HepG2 (cell line): ENCODE measurements around the gene PLXNA3. TPM values are rescaled to one million over a fixed set of nuclear protein-coding genes. Genes with fewer than 3 reads are reported as not detected.
A peak's percentile ranks its signal among the peaks of the same experiment; 100 is the strongest.

Source experiments
- DPF2 ChIP-seq: sonication (generic); formaldehyde crosslinking; IDR thresholded peaks from 2 replicates; pipeline ENCODE4 v1.4.0; 2020; ENCODE audit warnings: mild to moderate bottlenecking, low read depth, missing genetic modification reagents, borderline replicate concordance
- HOXA3 ChIP-seq: sonication (generic); formaldehyde crosslinking; IDR thresholded peaks from 2 replicates; pipeline ENCODE4 v1.5.0; 2020; ENCODE audit warnings: missing genetic modification reagents
- MYC ChIP-seq: sonication (generic); formaldehyde crosslinking; IDR thresholded peaks from 2 replicates; pipeline ENCODE4 v1.9.0; 2021; ENCODE audit warnings: missing genetic modification reagents, borderline replicate concordance
- NFIB ChIP-seq: sonication (generic); formaldehyde crosslinking; IDR thresholded peaks from 2 replicates; pipeline ENCODE4 v1.9.0; 2021; ENCODE audit warnings: missing genetic modification reagents, mild to moderate bottlenecking, borderline replicate concordance
- RELA ChIP-seq: sonication (generic); formaldehyde crosslinking; IDR thresholded peaks from 2 replicates; pipeline ENCODE4 v1.4.0; 2020; ENCODE audit warnings: missing genetic modification reagents
- SAP130 ChIP-seq: IDR thresholded peaks from 2 replicates; pipeline ENCODE4 v1.6.1; 2016; ENCODE audit warnings: low read depth
- SOX13 ChIP-seq, 3 experiments: fragments of 450-650 bp in 1 of 3; sonication (generic) in 1 of 3; formaldehyde crosslinking in 1 of 3; IDR thresholded peaks in 2 of 3; conservative IDR thresholded peaks in 1 of 3; 2 replicates each; pipeline versions ENCODE4 v1.5.0 to v1.6.1; 2016 to 2020; ENCODE audit warnings: antibody characterized with exemption in 1 of 3, mild to moderate bottlenecking in 1 of 3, missing compliant biosample characterization in 1 of 3, missing genetic modification reagents in 1 of 3, moderate library complexity in 1 of 3
- SP5 ChIP-seq: IDR thresholded peaks from 2 replicates; pipeline ENCODE4 v1.6.1; 2016; ENCODE audit warnings: low read depth, borderline replicate concordance
- UBTF ChIP-seq: sonication (generic); formaldehyde crosslinking; IDR thresholded peaks from 2 replicates; pipeline ENCODE4 v1.4.0; 2020; ENCODE audit warnings: mild to moderate bottlenecking, missing genetic modification reagents
- ZBTB14 ChIP-seq: sonication (generic); formaldehyde crosslinking; IDR thresholded peaks from 2 replicates; pipeline ENCODE4 v1.4.0; 2020; ENCODE audit warnings: missing genetic modification reagents
- ZFX ChIP-seq: sonication (generic); formaldehyde crosslinking; IDR thresholded peaks from 2 replicates; pipeline ENCODE4 v1.4.0; 2020; ENCODE audit warnings: mild to moderate bottlenecking, low read depth, missing genetic modification reagents, moderate library complexity
- polyA plus RNA-seq, 8 experiments: library from polyadenylated mRNA; depleted of rRNA in 3 of 8; stranded (reverse) in 7 of 8; unstranded in 1 of 8; fragments of >200 nt; fragmentation: Illumina TruSeq in 4 of 8; extraction: Trizol in 4 of 8; gene quantifications; 2 replicates each; pipeline versions ENCODE4 v1.2.1 to v1.2.3, GENCODE V29; 2011 to 2016; ENCODE audit warnings: low read depth in 4 of 8, missing spikeins in 1 of 8, mixed read lengths in 1 of 8; ENCODE audit not compliant: insufficient read depth in 1 of 8
- total RNA-seq, 5 experiments: library from RNA; depleted of rRNA; stranded (reverse); fragments of >200 nt; fragmentation: Illumina TruSeq; extraction: Trizol; gene quantifications; 2 replicates each; pipeline ENCODE4 v1.2.3, GENCODE V29; 2016; ENCODE audit warnings: low read depth in 1 of 5

The PLXNA3 gene
- total and polyA plus RNA-seq, 2 of the 13 experiments (the other 11 are each of a cell fraction or from before 2014, with no cell fraction given) = 5.8 to 20.6 TPM

- TF ChIP-seq UBTF (CRISPR knock-in tag) = 0 out of 2 replicates have a peak, but pooled peaks have one; percentile 13
- peak; percentile 18; the same call in 1 of the 2 replicates for TF ChIP-seq ZFX (CRISPR knock-in tag)
- no peak for TF ChIP-seq SOX13 (IDR thresholded peaks at IDR 0.05)
- no peak for TF ChIP-seq SOX13 (CRISPR knock-in tag; conservative IDR thresholded peaks at IDR 0.05 in 1 of 2, IDR thresholded peaks at IDR 0.05 in 1 of 2)
- TF ChIP-seq SAP130 (CRISPR knock-in tag) = peak; percentile 24; the same call in 1 of the 2 replicates
- TF ChIP-seq HOXA3 = peak; percentile 81
- peak; percentile 38; the same call in 1 of the 2 replicates for TF ChIP-seq ZBTB14 (CRISPR knock-in tag)
- no peak for TF ChIP-seq NFIB
- TF ChIP-seq MYC (CRISPR knock-in tag) = peak; percentile 29; the same call in 1 of the 2 replicates
- no peak for TF ChIP-seq SP5
- no peak for TF ChIP-seq RELA (CRISPR knock-in tag)
- TF ChIP-seq DPF2 (CRISPR knock-in tag) = no peak
These were observed 20.9 kb upstream of the PLXNA3 start, which contains the start of gene GDI1 (continued) for GRCh38 chrX:154436983-154437752.
